Hindlimb muscle (tissue), 1 donor: Measurements from ENCODE around the gene DBP. TPM values are rescaled to one million over a fixed set of nuclear protein-coding genes. Genes with fewer than 3 reads are reported as not detected.

ENCODE experiments used
- DNase-seq: peaks from one replicate; pipeline ENCODE4 v3.0.0-alpha.2; 2013
- polyA plus RNA-seq: library from polyadenylated mRNA; unstranded; fragments of 120-200 nt; gene quantifications from one replicate; pipeline ENCODE4 v1.2.1, GENCODE V29; 2013; ENCODE audit not compliant: insufficient read length

Gene DBP
- polyA plus RNA-seq, 1 donor = 7.9 TPM

- no peak for DNase-seq
Observed at GRCh38 chr19:48609571-48610108, 27.5 kb downstream of the DBP start.

DNA sequence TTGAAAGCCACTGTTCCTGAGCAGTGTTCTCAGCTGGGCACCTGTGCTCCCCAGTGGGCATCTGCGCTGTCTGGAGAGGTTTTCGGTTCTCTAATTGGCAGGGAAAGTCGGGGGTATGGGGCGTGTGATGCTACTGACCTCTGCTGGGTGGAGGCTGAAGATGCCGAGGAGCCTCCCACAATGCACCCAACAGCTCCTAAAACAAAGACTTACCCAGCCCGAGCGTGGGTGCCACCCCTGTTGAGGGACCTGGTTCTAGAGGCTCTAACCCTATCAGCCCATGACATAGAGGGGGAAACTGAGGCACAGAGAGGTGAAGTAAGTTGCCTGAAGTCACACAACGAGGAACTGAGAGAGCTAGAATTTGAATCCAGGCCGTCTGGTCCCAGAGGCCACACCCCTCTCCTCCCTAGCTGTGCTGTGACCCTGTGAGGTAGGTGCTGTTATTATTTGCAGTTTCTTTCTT lies 28.3 kb downstream of the DBP start:
- no peak for DNase-seq

DNA sequence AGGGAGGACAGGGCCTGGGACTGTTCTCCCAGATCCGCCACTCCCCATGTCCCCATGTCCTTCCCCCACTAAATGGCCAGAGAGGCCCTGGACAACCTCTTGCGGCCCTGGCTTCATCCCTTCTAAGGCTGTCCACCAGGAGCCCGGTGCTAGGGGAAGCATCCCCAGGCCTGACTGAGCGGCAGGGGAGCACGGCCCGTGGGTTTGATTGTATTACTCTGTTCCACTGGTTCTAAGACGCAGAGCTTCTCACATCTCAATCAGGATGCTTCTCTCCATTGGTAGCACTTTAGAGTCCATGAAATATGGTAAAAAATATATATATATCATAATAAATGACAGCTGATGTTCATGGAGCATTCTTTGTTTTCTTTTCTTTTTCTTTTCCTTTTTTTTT lies 29.8 kb downstream of the DBP start:
- no peak for DNase-seq

- DNase-seq = no peak
Observed at GRCh38 chr19:48606463-48607358, 30.5 kb downstream of the DBP start, which contains the start of gene SPACA4. TSS of gene SPACA4 (plus strand) at chr19:48606742. CDS start at chr19:48606979, 237 bp downstream.

DNA sequence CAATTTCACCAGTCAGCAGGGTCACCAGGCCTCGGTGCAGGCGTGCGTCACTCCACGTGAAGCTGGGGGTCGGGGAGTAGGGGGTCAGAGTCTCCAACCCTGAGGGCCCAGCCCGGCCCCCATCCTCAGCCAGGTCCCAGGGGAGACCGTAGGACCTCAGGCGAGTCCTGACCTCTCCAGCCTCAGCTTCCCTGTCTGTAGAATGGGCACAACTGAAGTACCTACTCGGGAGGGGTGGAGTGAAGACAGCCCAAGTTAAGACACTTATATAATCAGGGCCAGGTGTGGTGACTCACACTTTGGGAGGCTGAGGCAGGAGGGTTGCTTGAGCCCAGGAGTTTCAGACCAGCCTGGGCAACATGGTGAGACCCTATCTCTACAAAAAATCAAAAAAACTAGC lies 33.3 kb downstream of the DBP start:
- no peak for DNase-seq

GRCh38 chr19:48603449-48603848 lies 33.7 kb downstream of the DBP start:
- DNase-seq = no peak

GRCh38 chr19:48603001-48603400 lies 34.2 kb downstream of the DBP start:
- DNase-seq = no peak

- DNase-seq = no peak
Observed at GRCh38 chr19:48600679-48601417, 36.3 kb downstream of the DBP start.

- DNase-seq = no peak
Observed at GRCh38 chr19:48598996-48599700, 38.0 kb downstream of the DBP start.

- DNase-seq = no peak
Observed at GRCh38 chr19:48596679-48597465, 40.3 kb downstream of the DBP start.

- no peak for DNase-seq
Observed at GRCh38 chr19:48596237-48596636, 40.9 kb downstream of the DBP start.

DNA sequence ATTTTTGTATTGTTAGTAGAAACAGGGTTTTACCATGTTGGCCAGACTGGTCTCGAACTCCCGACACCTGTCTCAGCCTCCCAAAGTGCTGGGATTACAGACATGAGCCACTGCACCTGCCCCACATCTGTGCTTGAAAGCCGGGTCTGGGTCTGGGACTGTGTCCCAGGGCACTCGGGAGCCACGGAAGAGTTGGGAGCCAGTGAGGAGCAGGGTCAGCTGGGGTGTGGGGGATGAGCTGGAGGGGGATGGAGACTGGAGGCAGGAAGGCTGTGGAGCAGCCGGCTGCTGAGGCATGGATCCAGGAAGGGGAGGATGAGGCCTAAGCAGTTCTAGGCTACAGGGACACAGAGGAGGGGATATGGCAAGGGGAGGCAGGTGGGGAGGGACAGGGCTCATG lies 41.3 kb downstream of the DBP start:
- DNase-seq = no peak

- DNase-seq = no peak
Observed at GRCh38 chr19:48595171-48595570, 42.0 kb downstream of the DBP start.

DNA sequence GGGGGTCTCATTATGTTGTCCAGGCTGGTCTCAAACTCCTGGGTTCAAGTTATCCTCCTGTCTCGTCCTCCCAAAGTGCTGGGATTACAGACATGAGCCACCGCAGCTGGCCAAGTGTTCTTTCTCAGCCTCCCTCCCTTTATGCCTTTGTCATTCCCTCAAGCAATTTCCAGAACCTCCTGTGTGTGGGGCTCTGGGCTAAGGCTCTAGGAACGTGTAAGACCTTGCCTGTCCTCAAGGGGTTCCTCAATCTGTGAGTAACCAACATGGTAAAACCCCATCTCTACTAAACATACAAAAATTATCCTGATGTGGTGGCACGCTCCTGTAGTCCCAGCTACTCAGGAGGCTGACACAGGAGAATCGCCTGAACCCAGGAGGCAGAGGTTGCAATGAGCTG lies 46.2 kb downstream of the DBP start:
- no peak for DNase-seq

- DNase-seq = peak; percentile 87
Observed at GRCh38 chr19:48588670-48589401, 48.3 kb downstream of the DBP start.

GRCh38 chr19:48587387-48587786 lies 49.8 kb downstream of the DBP start:
- no peak for DNase-seq

DNA sequence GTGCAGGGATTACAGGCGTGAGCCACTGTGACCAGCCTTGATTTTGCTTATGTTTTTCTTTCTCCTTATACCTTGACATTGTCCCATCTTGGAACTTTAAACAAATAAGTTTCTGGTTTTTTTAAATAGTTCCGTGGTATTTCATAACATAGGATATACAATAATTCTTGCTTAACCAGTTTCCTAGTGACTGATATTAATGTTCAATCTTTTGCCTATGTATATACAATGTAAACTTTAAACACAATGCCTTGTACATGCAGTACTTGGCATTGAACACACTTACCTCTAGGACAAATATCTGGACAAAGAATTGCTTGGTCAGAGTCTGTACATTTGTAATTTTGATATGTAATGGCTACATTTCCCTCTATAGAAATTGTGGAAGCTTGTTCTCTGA lies 55.0 kb downstream of the DBP start:
- no peak for DNase-seq
